NCI-H2227 (cell line): ENCODE data around the gene B3GAT1.

Source experiments
- DNase-seq: peaks from one replicate; lab custom pipeline; 2025; ENCODE audit not compliant: unreplicated experiment; lab: John Stamatoyannopoulos, UW

The B3GAT1 gene

DNA sequence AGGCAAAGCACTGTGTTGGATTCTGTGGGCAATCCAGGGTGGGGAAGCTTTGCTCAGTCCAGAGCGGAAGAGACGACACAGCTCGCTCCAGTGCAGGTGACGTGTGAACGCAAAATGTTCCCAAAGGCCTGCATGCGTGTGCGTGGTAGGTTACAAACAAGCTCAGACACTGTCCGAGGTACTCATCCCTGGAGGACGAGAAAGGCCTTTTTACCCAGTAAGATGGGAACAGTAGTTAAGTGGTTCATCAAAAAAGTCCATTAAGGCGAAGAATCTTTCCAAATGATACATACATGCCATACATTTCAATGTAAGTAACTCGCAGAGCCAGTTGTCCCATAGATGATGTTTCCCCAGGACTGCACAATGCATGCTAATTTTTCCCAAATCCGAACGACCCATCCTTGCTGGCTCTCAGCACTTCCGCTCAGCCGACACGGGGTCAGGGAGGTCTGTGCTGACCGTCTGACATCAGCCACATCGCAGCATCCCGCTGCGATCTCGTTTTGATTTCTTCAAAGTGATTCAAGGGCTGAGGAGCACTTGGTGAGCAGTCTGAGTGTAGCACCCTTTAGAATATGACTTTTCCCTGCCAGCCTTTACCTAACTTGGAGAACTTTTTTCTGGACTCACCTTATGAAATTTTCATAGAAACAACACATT, 19.0 kb downstream of the B3GAT1 start:
- DNase-seq = no peak

DNA sequence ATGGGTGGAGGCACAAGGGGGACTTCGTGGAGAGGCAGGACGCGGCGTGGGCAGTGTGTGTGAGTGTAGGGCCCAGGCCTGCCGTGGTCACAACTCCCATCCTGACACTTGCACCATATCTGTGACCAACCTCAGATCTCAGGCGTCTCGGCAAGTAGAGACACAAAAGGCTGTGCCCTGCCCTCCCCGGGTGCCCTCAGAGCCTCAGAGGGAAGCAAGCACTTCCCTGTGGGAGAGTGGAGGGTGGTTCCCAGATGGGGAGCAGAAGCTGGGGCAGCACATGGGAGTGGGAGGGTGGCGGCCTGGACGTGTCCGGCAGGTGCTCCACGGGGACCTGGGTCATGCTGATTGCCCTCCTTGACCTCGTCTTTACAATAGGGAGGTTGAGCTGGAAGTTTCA, 20.4 kb downstream of the B3GAT1 start:
- no peak for DNase-seq

DNA sequence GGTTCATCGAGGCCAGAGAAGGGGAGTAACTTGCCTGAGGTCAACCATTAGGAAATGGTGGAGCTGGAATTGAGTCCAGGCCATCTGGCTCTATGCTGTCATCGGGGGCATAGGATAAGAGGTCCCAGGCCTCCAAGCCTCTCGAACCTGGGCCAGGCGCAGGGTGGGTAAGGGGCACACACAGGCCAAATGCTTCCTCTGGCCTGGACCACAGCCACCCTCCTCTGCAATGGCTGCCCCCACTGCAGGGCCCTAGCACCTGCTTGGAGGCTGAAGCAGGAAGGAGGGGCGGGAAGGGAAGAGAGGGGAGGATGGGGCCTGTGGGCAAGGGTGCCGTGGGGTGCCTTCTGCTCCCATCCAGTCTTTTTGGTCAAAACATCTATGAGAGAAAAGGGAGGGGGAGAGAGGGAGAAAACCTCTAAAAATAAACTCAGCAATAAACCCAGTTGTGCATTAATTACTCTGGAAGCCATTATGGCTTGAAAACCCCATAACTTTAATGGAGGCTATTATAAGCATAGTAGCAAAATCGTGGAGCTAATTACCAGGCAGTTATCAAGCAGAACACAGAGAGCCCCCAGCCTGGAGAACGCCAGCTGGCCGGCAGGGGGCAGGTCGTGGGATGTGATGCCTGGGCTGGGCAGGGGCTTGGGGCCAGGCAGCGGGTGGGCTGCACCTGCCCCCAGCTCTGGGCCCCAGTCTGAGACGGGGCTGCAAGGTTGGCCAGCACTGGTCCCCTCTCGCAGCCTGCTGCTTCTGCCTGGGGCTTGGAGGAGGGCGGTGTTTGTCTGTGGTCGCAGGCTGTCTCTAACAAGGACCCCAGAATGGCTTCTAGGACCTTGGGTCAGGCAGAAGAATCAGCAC, 21.1 kb downstream of the B3GAT1 start:
- no peak for DNase-seq

DNA sequence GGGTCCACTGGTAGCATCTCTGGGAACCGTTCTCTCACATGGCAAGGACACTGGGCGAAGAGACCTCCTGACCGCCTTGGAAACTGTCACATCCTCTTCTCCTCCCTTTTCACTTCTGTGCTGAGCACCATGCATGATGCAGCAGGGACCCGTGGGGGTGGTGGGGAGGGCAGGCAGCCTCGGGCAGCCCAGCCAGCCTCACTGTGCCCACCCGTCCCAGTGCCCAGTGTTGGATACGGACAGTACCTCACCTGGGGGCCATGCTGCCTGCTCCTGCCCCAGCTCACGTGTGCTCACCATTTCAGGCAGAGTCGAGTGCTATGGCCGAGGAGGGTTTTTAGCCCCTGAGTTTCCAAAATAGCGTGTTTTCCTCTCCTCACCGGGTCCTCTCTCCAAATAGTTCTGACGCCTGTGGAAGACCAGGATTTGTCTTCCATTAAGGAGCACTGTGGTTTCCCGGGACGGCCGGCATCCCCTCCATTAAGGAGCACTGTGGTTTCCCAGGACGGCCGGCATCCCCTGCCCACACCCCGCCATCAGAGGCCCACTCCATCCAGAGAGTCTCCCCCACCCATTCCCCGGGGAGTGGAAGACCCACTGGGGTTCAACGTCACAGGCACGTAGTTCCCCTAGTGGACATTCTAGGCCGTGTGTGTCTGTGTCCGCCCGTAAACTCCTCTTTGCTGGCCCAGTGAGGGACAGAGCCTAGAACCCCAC, 22.4 kb downstream of the B3GAT1 start:
- DNase-seq = no peak

DNA sequence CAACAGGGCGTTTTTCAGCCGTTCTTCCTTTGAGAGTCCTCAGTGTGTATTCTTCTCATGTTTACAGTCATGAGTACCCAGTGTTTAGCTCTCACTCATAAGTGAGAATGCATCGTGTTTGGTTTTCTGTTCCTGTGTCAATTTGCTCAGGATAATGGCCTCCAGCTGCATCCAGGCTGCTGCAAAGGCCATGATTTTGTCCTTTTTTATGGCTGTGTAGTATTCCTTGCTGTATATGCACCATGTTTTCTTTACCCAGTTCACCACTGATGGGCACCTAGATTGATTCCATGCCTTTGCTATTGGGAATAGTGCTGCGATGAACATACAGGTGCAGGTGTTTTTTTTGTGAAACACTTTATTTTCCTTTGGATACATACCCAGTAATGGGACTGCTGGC, 23.5 kb downstream of the B3GAT1 start:
- DNase-seq = no peak

DNA sequence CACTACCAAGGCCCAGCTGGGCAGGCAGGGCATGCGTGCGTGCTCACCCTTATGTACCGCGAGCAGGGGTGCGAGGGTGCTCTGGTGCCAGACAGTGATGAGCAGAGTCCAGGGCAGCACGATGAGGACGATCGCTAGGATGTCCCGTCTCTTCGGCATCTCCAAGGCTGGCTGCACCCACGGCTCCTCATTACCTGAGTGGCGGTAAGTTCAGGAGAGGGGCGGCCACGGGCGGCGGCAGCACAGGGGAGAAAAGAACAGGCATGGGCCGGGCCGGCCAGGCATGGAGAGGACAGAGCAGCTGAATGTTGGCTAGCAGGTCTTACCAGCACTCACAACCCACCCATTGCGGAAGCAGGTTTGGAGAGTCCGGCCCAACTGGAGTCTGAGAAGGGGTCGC, 24.5 kb downstream of the B3GAT1 start:
- no peak for DNase-seq

DNA sequence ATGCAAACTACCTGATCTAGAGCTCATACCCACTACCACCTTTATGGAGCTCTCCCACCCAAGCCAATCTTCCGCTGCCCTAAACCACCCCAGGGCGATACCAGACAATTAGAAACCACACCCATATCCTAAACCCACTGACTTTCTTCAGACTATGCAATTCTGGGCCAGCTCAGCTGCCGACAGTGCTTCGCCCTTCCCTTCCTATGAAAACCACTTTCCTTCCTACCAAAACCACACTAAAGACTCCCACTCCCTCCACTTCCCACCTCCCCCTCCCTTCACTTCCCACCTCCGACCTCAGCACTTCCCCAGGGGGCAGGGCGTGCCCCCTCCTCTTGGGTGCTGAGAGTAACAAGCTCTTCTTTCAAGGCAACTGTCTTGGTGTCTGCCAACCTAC, 25.1 kb downstream of the B3GAT1 start:
- no peak for DNase-seq

DNA sequence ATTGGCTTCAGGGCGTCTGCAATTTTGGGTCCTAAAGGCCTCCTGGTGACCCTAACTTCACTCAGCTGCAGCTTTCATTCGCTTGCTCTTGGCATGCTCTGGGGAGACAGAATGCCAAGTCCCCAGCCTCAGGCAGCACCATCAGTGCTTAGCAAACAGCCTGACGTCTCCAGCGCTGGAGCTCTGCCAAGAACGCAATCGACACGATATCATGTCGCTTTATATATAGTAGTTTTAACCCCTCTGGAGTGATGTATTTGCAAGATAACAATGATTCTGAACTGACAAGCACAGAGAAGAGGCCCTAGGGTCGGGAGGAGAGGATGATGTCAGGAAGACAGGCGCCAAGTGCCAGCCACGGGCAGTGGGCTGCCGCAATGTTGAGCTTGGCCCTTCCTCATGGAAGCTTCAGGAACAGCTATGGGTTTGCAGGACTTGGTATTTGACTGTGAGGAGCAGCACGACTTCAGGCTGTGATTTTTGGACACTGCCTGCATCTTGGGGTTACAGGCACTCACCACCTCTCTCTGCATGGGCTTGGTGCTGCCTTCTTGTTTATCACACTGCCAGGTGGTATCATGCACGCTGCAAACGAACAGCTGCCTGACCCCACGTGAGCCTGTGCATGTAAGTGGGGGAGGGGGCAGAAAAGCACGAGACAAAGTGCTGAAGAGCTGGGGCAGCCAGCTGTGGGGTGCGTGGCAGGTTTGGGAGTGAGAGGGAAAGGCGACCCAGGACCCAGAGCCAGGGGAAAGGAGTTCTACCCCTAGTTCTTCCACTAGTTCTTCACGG, 26.1 kb downstream of the B3GAT1 start:
- peak; percentile 71 for DNase-seq

DNA sequence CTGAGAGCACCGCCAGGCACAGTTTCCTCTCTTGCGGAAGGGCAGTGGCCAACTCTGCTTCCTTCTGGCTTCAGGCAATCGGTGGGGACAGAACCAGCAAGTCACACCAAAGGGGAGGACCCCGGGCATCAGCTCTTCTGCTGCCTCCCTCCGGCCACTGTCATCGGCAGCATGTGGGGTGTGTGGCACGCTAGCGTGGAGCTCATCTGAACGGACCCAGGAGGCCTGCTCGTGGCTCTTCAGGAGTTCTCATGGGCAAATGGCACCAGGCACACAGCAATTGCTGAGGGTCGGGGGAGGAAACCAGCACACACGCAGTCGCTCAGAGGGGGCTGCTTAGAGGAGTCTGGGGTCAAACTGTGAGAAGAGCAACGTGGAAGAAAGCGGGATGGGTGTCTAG, 26.9 kb downstream of the B3GAT1 start:
- DNase-seq = no peak

DNA sequence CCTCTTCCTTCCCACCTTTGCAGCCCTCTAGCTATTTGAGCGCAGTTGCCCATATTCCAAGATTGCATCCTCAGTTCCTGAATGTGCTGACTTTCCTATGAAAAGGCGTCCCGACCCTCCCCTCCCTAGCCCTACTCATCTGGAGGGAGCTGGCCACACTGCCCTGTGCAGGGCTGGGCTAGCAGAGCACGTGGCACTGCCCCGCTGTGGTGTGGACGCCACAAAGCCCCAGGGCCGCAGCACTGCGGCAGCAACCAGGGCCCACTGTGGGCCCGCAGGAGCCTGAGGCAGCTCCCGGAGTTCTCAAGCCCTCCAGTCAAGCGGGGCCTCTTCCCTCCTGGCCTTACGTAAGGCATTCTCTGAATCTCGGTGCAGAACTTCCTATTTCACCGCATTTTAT, 27.6 kb downstream of the B3GAT1 start:
- no peak for DNase-seq

DNA sequence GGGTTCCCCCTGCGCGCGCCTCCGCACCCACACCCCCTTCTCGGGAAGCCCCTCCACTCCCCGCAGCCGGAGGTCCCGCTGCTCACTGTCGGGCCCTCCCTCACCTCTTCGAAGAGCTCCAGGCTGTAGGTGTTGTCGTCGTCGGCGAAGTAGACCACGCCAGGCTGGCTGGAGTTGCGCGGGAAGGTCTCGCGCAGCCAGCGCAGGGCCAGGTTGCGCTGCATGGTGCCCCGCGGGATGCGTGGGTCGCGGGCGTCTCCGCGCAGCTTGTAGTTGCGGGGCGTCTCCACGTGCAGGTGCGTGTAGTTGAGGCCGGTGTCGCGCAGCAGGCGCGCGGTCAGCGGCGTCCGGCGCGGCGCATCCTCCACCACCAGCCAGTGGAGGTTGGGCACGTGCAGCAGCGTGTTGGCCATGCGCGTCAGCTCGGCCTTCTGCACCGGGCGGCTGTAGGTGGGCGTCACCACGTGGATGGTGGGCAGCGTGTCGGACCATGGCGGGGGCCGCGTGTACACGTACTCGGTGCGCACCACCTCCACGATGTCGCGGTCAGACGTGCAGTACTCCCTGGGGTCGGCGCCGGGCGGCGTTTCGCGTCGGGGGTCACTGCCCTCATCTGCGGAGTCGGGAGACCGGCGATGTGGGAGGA, 28.3 kb downstream of the B3GAT1 start:
- no peak for DNase-seq

DNA sequence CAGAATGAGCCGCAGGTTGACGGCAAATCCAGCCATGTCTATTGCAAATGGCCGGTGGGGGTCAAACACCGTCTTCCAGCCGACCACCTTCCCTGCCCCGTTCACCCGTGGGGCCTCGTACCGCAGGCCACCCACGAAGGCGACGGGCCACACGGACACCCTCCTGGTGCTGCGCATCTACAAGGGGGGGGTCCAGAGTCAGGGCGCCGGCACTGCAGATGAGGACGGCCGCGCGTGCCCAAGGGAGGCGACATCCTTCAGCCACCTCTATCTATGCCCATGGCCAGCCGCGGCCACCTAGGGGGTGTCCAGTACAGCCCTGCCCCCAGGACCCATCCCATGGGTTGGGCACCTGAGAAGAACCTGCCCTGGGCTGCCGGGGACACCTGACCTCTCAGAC, 29.2 kb downstream of the B3GAT1 start:
- DNase-seq = no peak

DNA sequence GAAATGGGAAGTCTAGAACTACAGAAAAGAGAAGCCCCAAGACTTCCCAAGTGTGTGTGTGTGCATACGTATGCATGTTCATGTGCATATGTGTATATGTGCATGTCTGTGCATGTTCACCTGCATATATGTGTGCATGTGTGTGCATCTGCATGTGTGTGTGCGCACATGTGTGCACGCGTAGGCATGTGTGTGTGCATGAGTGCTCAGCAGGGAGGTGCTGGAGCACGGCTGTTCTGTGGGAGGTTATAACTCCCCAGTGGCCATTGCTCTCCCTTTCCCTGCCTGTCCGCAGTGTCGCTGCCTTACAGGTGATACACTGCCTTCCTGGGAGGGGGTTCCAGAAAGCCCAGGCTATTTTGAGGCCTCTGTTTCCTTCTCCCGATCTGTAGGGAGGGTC, 29.8 kb downstream of the B3GAT1 start:
- no peak for DNase-seq

DNA sequence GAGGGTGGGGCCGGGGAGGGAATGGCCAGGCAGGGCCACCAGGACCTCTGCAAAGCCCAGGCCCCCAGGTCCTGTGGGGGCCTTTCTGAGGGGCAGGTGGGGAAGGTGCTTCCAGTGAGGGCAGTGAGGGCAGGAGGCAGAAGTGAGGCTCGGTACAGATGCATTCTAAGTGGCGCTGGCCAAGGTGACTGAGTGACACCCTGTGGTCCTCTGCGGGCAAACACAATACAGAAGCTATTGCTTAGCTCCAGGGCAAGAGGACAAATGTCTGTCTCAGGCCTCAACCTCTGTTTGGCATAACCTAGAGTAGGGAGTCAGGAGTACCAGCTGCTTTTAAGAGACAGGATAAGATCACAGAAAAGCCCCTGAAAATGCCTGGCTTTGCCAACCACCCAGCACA, 31.3 kb downstream of the B3GAT1 start:
- DNase-seq = no peak

DNA sequence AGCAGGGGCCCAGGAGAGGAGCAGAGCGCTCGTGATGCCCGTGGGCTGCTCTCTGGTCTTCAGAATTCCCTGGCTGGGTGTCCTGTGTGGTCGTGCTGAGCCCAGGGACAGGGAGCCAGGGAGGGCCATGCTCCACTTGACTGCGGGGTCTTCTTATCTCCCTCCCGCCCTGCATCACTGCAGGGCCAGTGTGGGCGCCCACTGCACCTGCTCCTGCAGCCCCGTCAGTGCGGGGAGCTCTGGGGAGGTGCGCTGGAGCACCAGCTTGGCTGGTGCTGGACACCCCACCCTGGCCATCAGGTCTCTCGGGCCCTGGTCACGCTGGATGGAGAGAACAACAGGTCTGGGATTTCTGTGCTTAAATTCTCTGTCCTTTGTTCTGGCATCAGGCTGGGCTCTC, 31.8 kb downstream of the B3GAT1 start:
- DNase-seq = no peak

DNA sequence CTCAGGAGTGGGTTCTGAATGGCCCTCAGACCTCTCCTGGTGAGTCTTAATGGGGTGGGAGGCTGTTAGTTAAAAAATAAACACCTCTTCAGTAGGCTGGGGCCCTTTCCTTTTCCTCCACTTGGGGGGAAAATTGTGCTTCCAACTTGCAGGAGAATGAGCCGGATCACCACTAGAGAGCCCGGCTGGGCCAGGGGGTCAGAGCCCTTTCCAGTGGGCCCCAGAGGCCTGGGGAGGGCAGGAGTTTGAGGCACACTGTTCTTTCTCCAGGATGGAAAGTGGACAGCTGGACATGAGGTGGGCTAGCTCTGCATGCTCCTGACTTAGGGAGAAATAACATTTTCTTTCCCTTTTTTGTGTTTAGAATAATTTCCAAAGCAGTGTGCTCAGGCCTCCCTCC, 32.8 kb downstream of the B3GAT1 start:
- DNase-seq = no peak

DNA sequence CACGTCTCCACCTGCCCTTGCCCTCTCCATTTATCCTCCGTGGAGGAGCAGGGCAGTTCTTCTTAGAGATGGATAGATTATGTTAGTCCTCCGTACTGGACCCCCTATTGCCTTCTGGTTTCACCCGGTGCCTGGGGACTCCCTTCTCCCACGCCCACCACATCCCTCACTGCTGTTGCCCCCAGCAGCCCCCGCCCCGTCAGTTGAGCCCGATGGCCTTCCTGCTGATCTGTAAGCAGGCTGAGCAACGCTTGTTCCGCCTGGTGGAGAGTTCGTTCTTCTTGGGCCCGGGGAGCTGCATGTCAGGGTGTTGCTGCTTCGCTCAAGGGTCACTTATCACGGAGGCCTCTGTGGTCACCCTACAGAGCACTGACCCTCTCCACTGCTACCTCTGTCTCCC, 34.2 kb downstream of the B3GAT1 start:
- DNase-seq = no peak

DNA sequence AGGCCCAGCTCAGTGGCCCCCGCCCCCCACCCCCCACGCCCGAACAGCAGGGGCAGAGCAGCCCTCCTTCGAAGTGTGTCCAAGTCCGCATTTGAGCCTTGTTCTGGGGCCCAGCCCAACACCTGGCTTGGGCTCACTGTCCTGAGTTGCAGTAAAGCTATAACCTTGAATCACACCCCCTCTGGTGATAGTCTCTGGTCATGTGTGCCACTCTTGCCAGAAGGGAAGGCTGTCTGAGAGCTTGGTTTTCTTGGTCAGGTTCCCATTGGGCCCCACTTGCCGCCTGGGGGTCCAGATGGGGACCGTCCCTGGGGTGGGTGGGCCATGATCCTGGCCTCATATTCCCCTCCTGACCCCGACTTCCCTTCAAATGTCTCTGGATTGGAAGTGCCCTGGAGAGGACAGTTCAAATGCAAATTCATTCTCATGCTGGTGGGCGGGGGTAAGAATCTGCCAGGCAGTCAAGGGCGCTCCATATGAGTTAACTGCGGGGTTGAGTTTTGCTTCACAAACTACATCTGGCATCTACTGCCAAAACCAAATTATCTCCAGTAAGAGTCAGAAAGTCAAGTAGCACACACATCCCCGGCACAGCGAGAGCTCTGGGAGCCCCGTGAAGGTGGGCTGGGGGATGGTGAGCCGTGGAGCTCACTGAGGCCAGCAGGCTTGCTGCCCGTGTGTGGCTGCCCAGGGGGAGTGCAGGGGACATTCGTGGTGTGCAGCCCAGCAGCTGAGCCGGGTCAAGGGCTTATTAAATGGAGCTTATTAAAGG, 35.7 kb downstream of the B3GAT1 start:
- peak; percentile 11 for DNase-seq

DNA sequence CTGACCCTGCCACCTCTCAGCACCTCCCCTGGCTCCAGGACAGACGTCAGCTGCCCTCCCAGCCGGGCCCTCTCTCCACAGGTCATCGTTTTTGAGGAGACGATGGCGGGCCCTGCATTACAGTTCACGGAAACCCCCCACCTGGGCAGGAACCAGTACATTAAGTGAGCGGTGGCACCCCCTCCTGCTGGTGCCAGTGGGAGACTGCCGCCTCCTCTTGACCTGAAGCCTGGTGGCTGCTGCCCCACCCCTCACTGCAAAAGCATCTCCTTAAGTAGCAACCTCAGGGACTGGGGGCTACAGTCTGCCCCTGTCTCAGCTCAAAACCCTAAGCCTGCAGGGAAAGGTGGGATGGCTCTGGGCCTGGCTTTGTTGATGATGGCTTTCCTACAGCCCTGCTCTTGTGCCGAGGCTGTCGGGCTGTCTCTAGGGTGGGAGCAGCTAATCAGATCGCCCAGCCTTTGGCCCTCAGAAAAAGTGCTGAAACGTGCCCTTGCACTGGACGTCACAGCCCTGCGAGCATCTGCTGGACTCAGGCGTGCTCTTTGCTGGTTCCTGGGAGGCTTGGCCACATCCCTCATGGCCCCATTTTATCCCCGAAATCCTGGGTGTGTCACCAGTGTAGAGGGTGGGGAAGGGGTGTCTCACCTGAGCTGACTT, 37.0 kb downstream of the B3GAT1 start:
- DNase-seq = no peak
